Left forelimb (tissue), 1 donor: ENCODE measurements around the gene OTULIN.

Experiments used
- DNase-seq: peaks from one replicate; pipeline ENCODE4 v3.0.0-alpha.2; 2018; ENCODE audit warnings: low spot score

The OTULIN gene

DNA sequence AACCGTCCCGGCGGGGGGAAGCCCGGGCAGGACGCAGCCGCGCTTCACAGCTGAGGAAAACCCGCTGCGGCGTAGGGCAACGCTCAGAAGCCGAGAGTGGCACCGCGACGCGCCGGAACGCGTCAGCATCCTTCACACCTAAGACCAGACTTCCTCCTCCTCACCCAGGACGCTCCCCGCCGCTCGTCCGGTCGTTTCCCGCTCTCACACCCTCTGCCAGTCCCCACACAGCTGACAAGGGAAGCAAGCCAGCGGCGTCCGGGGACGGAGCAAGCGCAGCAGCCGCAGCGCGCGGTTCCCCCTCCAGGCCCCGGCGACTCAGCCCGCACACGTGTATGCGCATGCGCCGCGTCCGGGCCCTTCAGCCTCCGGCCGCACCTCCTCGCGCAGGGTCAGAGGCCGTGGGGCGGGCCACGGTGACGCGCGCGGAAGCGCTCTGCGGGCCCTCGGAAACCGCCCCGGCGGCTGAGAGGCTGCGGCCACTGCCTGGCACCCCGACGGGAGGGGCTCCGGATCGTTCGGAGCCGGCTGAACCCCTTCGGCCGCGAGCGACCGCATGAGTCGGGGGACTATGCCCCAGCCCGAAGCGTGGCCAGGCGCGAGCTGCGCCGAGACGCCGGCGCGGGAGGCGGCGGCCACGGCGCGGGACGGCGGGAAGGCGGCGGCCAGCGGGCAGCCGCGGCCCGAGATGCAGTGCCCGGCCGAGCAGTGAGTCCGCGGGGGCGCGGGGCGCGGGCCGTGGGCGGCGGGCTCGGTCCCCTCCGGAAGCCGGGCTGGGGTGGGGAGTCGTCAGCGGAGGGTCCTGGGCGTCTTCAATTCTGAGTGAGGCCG, at the start of gene OTULIN:
TSS of gene OTULIN (plus strand) at position 449 of the 831 bp plus-strand sequence. CDS start at position 557, 108 bp downstream.
- peak; percentile 95 for DNase-seq

GRCh38 chr5:14615365-14615764, 49.2 kb upstream of the OTULIN start:
- no peak for DNase-seq

GRCh38 chr5:14617441-14617840, 47.1 kb upstream of the OTULIN start:
- DNase-seq = no peak

DNA sequence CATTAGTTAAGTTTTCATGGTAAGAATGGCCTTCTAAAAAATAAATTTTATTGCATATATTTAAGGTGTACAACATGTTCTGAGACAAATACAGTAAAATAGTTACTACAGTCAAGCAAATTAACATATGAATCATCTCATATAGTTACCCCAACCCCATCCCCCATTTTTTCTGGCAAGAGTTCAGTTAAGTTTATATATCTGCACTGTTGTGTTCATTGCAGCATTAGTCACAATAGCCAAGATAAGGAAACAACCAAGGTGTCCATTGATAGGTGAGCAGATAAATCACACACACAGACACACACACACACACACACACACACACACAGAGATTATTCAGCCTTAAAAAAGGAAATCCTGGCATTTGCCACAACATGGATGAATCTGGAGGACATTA, 37.2 kb upstream of the OTULIN start:
- no peak for DNase-seq

- DNase-seq = no peak
These were observed 36.2 kb upstream of the OTULIN start for GRCh38 chr5:14628346-14628745.

GRCh38 chr5:14630671-14631070, 33.8 kb upstream of the OTULIN start:
- no peak for DNase-seq

- no peak for DNase-seq
These were observed 28.9 kb upstream of the OTULIN start for GRCh38 chr5:14635656-14636055.

- DNase-seq = no peak
These were observed 23.8 kb upstream of the OTULIN start for GRCh38 chr5:14640765-14641164.

- DNase-seq = no peak
These were observed 19.8 kb upstream of the OTULIN start for GRCh38 chr5:14644623-14645237.

DNA sequence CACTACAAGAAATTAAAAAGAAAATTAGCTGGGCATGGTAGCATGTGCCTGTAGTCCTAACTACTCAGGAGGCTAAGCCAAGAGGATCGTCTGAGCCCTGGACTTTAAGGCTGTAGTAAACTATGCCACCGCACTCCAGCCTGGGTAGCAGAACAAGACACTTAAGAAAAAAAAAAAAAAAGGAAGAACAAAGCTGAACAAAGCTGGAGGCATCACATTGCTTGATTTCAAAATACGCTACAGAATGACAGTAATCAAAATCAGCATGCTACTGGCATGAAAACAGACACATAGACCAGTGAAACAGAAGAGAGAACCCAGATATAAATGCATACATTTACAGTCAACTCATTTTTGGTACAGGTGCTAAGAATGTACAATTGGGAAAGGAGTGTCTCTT, 14.5 kb upstream of the OTULIN start:
- no peak for DNase-seq

- DNase-seq = no peak
These were observed 9.3 kb upstream of the OTULIN start for GRCh38 chr5:14655146-14655741.

DNA sequence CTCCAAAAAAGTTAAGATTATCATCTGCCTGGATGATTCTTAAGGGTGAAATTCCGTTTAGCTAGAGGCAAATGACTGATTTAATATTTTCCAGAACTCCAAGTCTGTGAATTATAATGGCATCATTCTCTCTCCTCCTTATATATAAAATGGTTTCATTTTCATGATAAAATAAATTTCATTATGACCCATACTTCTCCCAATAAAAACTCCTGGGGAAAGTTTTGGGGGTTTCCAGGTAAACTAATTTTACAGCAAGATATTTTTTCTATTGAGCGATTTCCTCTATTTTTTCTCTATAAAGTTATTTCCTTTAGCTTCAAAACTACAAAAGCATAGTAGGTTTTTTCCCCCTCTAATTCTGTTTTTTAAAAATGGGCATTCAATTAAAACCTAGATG, 7.6 kb upstream of the OTULIN start:
- DNase-seq = no peak

- no peak for DNase-seq
These were observed 4.5 kb upstream of the OTULIN start for GRCh38 chr5:14659821-14660607.

GRCh38 chr5:14660833-14661232, 3.7 kb upstream of the OTULIN start:
- no peak for DNase-seq

- no peak for DNase-seq
These were observed 1.7 kb upstream of the OTULIN start for GRCh38 chr5:14662721-14663260.

DNA sequence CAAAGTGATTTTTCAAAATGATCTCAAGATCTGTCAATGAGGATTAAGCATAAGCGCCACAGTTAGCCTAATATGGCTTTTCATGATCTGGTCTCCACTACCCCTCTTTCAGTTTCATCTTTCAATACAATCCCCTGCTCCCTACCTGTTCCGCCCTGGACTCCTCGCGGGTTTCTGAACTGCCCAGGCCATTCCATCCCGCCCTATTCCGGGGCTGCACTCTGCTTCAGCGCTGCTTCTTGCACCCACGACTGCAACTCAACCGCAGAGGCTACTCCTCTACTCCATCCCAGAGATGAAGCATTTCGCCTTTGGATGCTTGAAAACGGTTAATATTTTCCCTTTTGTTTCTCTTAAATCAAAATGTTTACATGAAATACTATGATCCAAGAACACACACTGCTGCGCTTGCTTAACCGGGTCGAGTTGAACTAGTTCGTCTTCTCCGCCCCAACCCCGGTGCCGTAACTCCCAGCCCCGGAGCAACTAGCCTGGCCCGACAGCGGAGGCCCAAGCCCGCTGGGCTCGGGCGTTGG, 716 bp upstream of the OTULIN start:
- DNase-seq = no peak

- no peak for DNase-seq
These were observed 744 bp downstream of the OTULIN start for GRCh38 chr5:14665101-14665822.

DNA sequence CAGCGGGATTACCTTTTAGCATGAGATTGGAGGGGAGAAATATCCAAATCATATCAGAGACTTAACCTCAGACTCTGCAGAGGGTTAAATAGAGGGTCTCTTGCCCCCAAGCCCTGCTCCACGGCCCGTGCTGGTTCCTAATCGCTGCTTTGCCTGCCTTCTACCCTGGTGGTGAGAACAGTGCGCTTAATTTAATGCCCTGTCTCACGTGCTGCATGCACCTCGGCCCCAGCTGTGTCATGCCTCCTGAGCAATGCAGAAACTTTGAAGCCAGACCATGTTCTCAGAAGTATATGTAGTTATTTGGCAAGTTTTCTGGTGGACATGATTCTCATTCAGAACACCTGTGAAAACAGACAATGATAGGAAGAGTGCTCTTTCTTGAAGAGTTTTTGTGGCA, 1.4 kb downstream of the OTULIN start:
- DNase-seq = no peak

- DNase-seq = no peak
These were observed 1.8 kb downstream of the OTULIN start for GRCh38 chr5:14666357-14666756.

DNA sequence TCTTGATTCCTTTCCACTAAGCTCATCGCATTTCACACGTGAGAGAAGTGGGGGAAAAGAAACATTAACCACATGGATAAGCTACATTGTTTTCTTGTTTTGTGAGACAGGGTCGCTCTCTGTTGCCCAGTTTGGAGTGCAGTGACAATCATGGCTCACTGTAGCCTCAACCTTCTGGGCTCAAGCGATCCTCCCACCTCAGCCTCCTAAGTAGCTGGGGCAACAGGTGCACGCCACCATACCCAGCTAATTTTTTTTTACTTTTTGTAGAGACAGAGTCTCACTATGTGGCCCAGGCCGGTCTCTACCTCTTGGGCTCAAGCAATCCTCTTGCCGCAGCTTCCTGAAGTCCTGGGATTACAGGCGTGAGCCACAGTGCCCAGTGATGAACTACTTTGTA, 2.8 kb downstream of the OTULIN start:
- no peak for DNase-seq

DNA sequence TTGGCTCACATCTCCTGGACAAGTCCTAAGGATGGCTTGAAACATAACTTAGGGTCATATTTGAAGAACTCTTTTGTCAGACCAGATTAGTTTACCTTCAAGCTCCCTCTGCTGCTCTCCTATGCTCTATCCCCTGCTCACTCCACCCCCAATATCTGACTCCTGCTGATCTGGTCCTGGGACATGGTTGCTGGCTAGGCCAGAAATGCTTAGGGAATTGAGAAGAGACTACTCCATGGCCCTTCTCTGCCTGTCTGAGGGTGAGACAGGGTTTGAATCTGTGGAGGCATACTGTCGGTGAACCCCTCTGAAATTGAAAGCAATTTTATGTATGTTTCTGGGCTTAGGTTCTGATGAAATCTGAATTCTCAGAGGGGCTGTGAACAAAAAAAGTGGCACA, 3.3 kb downstream of the OTULIN start:
- DNase-seq = no peak
